Measurements from ENCODE around the gene GPR149. TPM values are rescaled to one million over a fixed set of nuclear protein-coding genes. Genes with fewer than 3 reads are reported as not detected.
A peak's percentile ranks its signal among the peaks of the same experiment; 100 is the strongest.

Gene GPR149
- total RNA-seq, 2 donors from 2014 or later = not detected

- intact Hi-C loops (cut with DNase I) = no loop called here
- no peaks in the 10 kb centered on the region for H3K4me1 ChIP-seq
- no peaks in the 10 kb centered on the region for H3K27me3 ChIP-seq
- DNase-seq = no peak
- H3K36me3 ChIP-seq (replicated peaks in 1 of 2; ENCODE audit: insufficient read depth in 1 of 2, low read depth in 2 of 2) = no peaks in the 10 kb centered on the region
- no peak overlapping the region for H3K27ac ChIP-seq
- no peaks in the 10 kb centered on the region for H3K9me3 ChIP-seq
- no peak for ATAC-seq
- WGBS, 2 donors = 28 to 34% methylated on average over 2 of the region's 2 CpGs
- TF ChIP-seq CTCF (IDR thresholded peaks at IDR 0.05) (no peak), POLR2A (IDR thresholded peaks at IDR 0.05) (no peak)
- H3K4me3 ChIP-seq = no peak overlapping the region
Observed at GRCh38 chr3:154345422-154346122, 84.4 kb downstream of the GPR149 start.

GRCh38 chr3:154338570-154338969, 91.4 kb downstream of the GPR149 start:
- H3K27me3 ChIP-seq = no peaks in the 10 kb centered on the region
- H3K9me3 ChIP-seq = no peaks in the 10 kb centered on the region
- TF ChIP-seq CTCF (IDR thresholded peaks at IDR 0.05) (no peak), POLR2A (IDR thresholded peaks at IDR 0.05) (no peak)
- no peaks in the 10 kb centered on the region for H3K4me1 ChIP-seq
- intact Hi-C loops (cut with DNase I) = loop anchor here (10.0 kb wide), 1 partner anchor 986 kb away; no protein-coding TSS in a partner anchor
- ATAC-seq (no peak), DNase-seq (no peak)
- no peaks in the 10 kb centered on the region for H3K36me3 ChIP-seq (replicated peaks in 1 of 2; ENCODE audit: insufficient read depth in 1 of 2, low read depth in 2 of 2)
- H3K4me3 ChIP-seq = no peak overlapping the region
- WGBS, 2 donors = 24 to 35% methylated on average over 4 of the region's 4 CpGs
- H3K27ac ChIP-seq = no peak overlapping the region

GRCh38 chr3:154338008-154338407, 92.0 kb downstream of the GPR149 start:
- no peak for ATAC-seq

GRCh38 chr3:154334973-154335420, 95.0 kb downstream of the GPR149 start:
- intact Hi-C loops (cut with DNase I) = loop anchor here (10.0 kb wide), 1 partner anchor 990 kb away; no protein-coding TSS in a partner anchor
- Histone ChIP-seq H3K9me3 (no peaks in the 10 kb centered on the region), H3K36me3 (replicated peaks in 1 of 2; ENCODE audit: insufficient read depth in 1 of 2, low read depth in 2 of 2) (no peaks in the 10 kb centered on the region), H3K27ac (no peak overlapping the region), H3K27me3 (no peaks in the 10 kb centered on the region), H3K4me1 (no peaks in the 10 kb centered on the region), H3K4me3 (no peak overlapping the region)
- 2 to 4% methylated on average over 3 of the region's 3 CpGs for WGBS, 2 donors
- DNase-seq (no peak), ATAC-seq (peak; percentile 50)
- TF ChIP-seq POLR2A (IDR thresholded peaks at IDR 0.05) (no peak), CTCF (IDR thresholded peaks at IDR 0.05) (peak; percentile 23 to 71 (median 48))

More at GRCh38 chr3:154338008-154338407, 92.0 kb downstream of the GPR149 start:
- no peaks in the 10 kb centered on the region for H3K9me3 ChIP-seq
- no peak for DNase-seq
- H3K4me3 ChIP-seq = no peak overlapping the region
- no peaks in the 10 kb centered on the region for H3K36me3 ChIP-seq (replicated peaks in 1 of 2; ENCODE audit: insufficient read depth in 1 of 2, low read depth in 2 of 2)
- no peaks in the 10 kb centered on the region for H3K4me1 ChIP-seq
- intact Hi-C loops (cut with DNase I) = loop anchor here (10.0 kb wide), 1 partner anchor 987 kb away; no protein-coding TSS in a partner anchor
- H3K27me3 ChIP-seq = no peaks in the 10 kb centered on the region
- no peak overlapping the region for H3K27ac ChIP-seq
- TF ChIP-seq POLR2A (IDR thresholded peaks at IDR 0.05) = no peak
- TF ChIP-seq CTCF (IDR thresholded peaks at IDR 0.05) = no peak
- 63 to 65% methylated on average over 6 of the region's 6 CpGs for WGBS, 2 donors

- no peak for TF ChIP-seq CTCF (IDR thresholded peaks at IDR 0.05)
- TF ChIP-seq POLR2A (IDR thresholded peaks at IDR 0.05) = no peak
- no peak for ATAC-seq
- Histone ChIP-seq H3K27me3 (no peaks in the 10 kb centered on the region), H3K27ac (no peak overlapping the region), H3K4me3 (no peak overlapping the region), H3K9me3 (no peaks in the 10 kb centered on the region), H3K4me1 (peaks cover 10% of the 10 kb centered on the region), H3K36me3 (replicated peaks in 1 of 2; ENCODE audit: insufficient read depth in 1 of 2, low read depth in 2 of 2) (no peaks in the 10 kb centered on the region)
- no peak for DNase-seq
- intact Hi-C loops (cut with DNase I) = no loop called here
Observed at GRCh38 chr3:154327871-154328270, 102.1 kb downstream of the GPR149 start.

Data from body of pancreas (tissue), 4 donors.